ENCODE results near the gene SGSH.
"Not testable (repeated sequence)": the region's sequence is repeated elsewhere in the genome, so short reads cannot be mapped to it uniquely, and the experiment has no call there.

Gene SGSH

GRCh38 chr17:80253631-80254395, 33.7 kb upstream of the SGSH start:
- no peak for DNase-seq (ENCODE audit: low read depth in 2 of 2)

- DNase-seq (ENCODE audit: low read depth in 2 of 2): peak; percentile 83 to 85
These were observed 32.7 kb upstream of the SGSH start for GRCh38 chr17:80252871-80253270.

- no peak for DNase-seq (ENCODE audit: low read depth in 2 of 2)
These were observed 31.8 kb upstream of the SGSH start for GRCh38 chr17:80251966-80252365.

- no peak for DNase-seq (ENCODE audit: low read depth in 2 of 2)
These were observed 29.0 kb upstream of the SGSH start for GRCh38 chr17:80248894-80249710.

GRCh38 chr17:80248001-80248893, 28.1 kb upstream of the SGSH start:
- DNase-seq (ENCODE audit: low read depth in 2 of 2): no peak

GRCh38 chr17:80247561-80247960, 27.4 kb upstream of the SGSH start:
- DNase-seq (ENCODE audit: low read depth in 2 of 2): no peak

GRCh38 chr17:80246726-80247125, 26.6 kb upstream of the SGSH start:
- no peak for DNase-seq (ENCODE audit: low read depth in 2 of 2)

GRCh38 chr17:80246266-80246681, 26.1 kb upstream of the SGSH start:
- DNase-seq (ENCODE audit: low read depth in 2 of 2): no peak

- no peak for DNase-seq (ENCODE audit: low read depth in 2 of 2)
These were observed 25.6 kb upstream of the SGSH start for GRCh38 chr17:80245566-80246265.

- no peak for DNase-seq (ENCODE audit: low read depth in 2 of 2)
These were observed 24.9 kb upstream of the SGSH start for GRCh38 chr17:80244871-80245509.

- DNase-seq (ENCODE audit: low read depth in 2 of 2): not testable (repeated sequence)
These were observed 24.3 kb upstream of the SGSH start for GRCh38 chr17:80244448-80244847.

- DNase-seq (ENCODE audit: low read depth in 2 of 2): no peak
These were observed 23.6 kb upstream of the SGSH start for GRCh38 chr17:80243526-80244433.

GRCh38 chr17:80242505-80242904, 22.4 kb upstream of the SGSH start:
- DNase-seq (ENCODE audit: low read depth in 2 of 2): no peak

- no peak for DNase-seq (ENCODE audit: low read depth in 2 of 2)
These were observed 17.3 kb upstream of the SGSH start for GRCh38 chr17:80237386-80237785.

GRCh38 chr17:80236911-80237310, 16.8 kb upstream of the SGSH start:
- no peak for DNase-seq (ENCODE audit: low read depth in 2 of 2)

GRCh38 chr17:80233202-80233601, 13.1 kb upstream of the SGSH start:
- no peak for DNase-seq (ENCODE audit: low read depth in 2 of 2)

GRCh38 chr17:80232438-80232837, 12.3 kb upstream of the SGSH start:
- DNase-seq (ENCODE audit: low read depth in 2 of 2): no peak

- DNase-seq (ENCODE audit: low read depth in 2 of 2): no peak
These were observed 8.9 kb upstream of the SGSH start for GRCh38 chr17:80229011-80229410.

GRCh38 chr17:80228477-80228876, 8.3 kb upstream of the SGSH start:
- DNase-seq (ENCODE audit: low read depth in 2 of 2): no peak

GRCh38 chr17:80227666-80228065, 7.5 kb upstream of the SGSH start:
- DNase-seq (ENCODE audit: low read depth in 2 of 2): no peak

All from stimulated activated CD8-positive, alpha-beta memory T cell treated with anti-CD3 and anti-CD28 coated beads, Interleukin-2, amount 100 ng/mL, for 48 hours (primary cell).